Measurements from ENCODE around the gene DMBT1. TPM values are rescaled to one million over a fixed set of nuclear protein-coding genes. Genes with fewer than 3 reads are reported as not detected.

DMBT1 gene
- total RNA-seq, 1 donor from 2014 or later = not detected

- no peaks in the 10 kb centered on the region for H3K27me3 ChIP-seq (ENCODE audit: insufficient read depth, low read length)
- Mint-ChIP-seq H3K4me1 (ENCODE audit: low read depth, unreplicated experiment) (peaks cover 2% of the 10 kb centered on the region), H3K36me3 (ENCODE audit: low read depth, unreplicated experiment) (no peaks in the 10 kb centered on the region), H3K4me3 (ENCODE audit: unreplicated experiment) (no peak overlapping the region), H3K9me3 (ENCODE audit: unreplicated experiment) (peaks cover 4% of the 10 kb centered on the region), H3K27me3 (ENCODE audit: low read depth, unreplicated experiment) (peaks cover 30% of the 10 kb centered on the region), H3K27ac (ENCODE audit: unreplicated experiment) (no peak overlapping the region)
- DNase-seq (ENCODE audit: low read depth) = no peak
- no peak for FAIRE-seq
- H3K36me3 ChIP-seq (ENCODE audit: insufficient read depth, low read length) = no peaks in the 10 kb centered on the region
- H3K27ac ChIP-seq (ENCODE audit: low read depth, low read length) = no peak overlapping the region
- no peaks in the 10 kb centered on the region for H4K20me1 ChIP-seq (ENCODE audit: insufficient read depth, low read length)
- TF ChIP-seq, protein P1, sequence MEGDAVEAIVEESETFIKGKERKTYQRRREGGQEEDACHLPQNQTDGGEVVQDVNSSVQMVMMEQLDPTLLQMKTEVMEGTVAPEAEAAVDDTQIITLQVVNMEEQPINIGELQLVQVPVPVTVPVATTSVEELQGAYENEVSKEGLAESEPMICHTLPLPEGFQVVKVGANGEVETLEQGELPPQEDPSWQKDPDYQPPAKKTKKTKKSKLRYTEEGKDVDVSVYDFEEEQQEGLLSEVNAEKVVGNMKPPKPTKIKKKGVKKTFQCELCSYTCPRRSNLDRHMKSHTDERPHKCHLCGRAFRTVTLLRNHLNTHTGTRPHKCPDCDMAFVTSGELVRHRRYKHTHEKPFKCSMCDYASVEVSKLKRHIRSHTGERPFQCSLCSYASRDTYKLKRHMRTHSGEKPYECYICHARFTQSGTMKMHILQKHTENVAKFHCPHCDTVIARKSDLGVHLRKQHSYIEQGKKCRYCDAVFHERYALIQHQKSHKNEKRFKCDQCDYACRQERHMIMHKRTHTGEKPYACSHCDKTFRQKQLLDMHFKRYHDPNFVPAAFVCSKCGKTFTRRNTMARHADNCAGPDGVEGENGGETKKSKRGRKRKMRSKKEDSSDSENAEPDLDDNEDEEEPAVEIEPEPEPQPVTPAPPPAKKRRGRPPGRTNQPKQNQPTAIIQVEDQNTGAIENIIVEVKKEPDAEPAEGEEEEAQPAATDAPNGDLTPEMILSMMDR (IDR thresholded peaks at IDR 0.05; ENCODE audit: insufficient read depth, low read depth, low read length) = no peak
- TF ChIP-seq EZH2 (IDR thresholded peaks at IDR 0.05; ENCODE audit: insufficient read depth, low read length) = no peak
- no peak overlapping the region for H3K4me3 ChIP-seq (ENCODE audit: insufficient read depth, low read depth, low read length)
- H3K4me2 ChIP-seq (ENCODE audit: low read length) = no peak overlapping the region
- H3K79me2 ChIP-seq (ENCODE audit: insufficient read depth, low read length) = no peaks in the 10 kb centered on the region
- H3K4me1 ChIP-seq (ENCODE audit: insufficient read depth, low read length) = no peaks in the 10 kb centered on the region
- H2AFZ ChIP-seq (ENCODE audit: low read depth, low read length) = no peak overlapping the region
- H3K9me3 ChIP-seq (ENCODE audit: insufficient read depth, low read depth, low read length) = no peaks in the 10 kb centered on the region
- H3K9ac ChIP-seq (ENCODE audit: low read length) = no peak overlapping the region
Measured at GRCh38 chr10:122553341-122553740, 7.2 kb upstream of the DMBT1 start.

- H3K9me3 Mint-ChIP-seq (ENCODE audit: unreplicated experiment) = peaks cover 7% of the 10 kb centered on the region
- Histone ChIP-seq H3K79me2 (ENCODE audit: insufficient read depth, low read length) (no peaks in the 10 kb centered on the region), H3K36me3 (ENCODE audit: insufficient read depth, low read length) (no peaks in the 10 kb centered on the region), H3K27me3 (ENCODE audit: insufficient read depth, low read length) (peaks cover 3% of the 10 kb centered on the region), H3K27ac (ENCODE audit: low read depth, low read length) (no peak overlapping the region), H3K4me3 (ENCODE audit: insufficient read depth, low read depth, low read length) (no peak overlapping the region), H3K9me3 (ENCODE audit: insufficient read depth, low read depth, low read length) (no peaks in the 10 kb centered on the region), H3K9ac (ENCODE audit: low read length) (no peak overlapping the region), H3K4me2 (ENCODE audit: low read length) (no peak overlapping the region), H2AFZ (ENCODE audit: low read depth, low read length) (no peak overlapping the region), H4K20me1 (ENCODE audit: insufficient read depth, low read length) (no peaks in the 10 kb centered on the region), H3K4me1 (ENCODE audit: insufficient read depth, low read length) (no peaks in the 10 kb centered on the region)
- H3K4me3 Mint-ChIP-seq (ENCODE audit: unreplicated experiment) = no peak overlapping the region
- peaks cover 35% of the 10 kb centered on the region for H3K27me3 Mint-ChIP-seq (ENCODE audit: low read depth, unreplicated experiment)
- peaks cover 3% of the 10 kb centered on the region for H3K36me3 Mint-ChIP-seq (ENCODE audit: low read depth, unreplicated experiment)
- TF ChIP-seq, protein P1 (IDR thresholded peaks at IDR 0.05; ENCODE audit: insufficient read depth, low read depth, low read length) = no peak
- TF ChIP-seq EZH2 (IDR thresholded peaks at IDR 0.05; ENCODE audit: insufficient read depth, low read length) = no peak
- H3K4me1 Mint-ChIP-seq (ENCODE audit: low read depth, unreplicated experiment) = peaks cover 5% of the 10 kb centered on the region
- no peak overlapping the region for H3K27ac Mint-ChIP-seq (ENCODE audit: unreplicated experiment)
- no peak for FAIRE-seq
- no peak for DNase-seq (ENCODE audit: low read depth)
Measured at GRCh38 chr10:122554131-122555036, 6.2 kb upstream of the DMBT1 start.

GRCh38 chr10:122555442-122555841, 5.1 kb upstream of the DMBT1 start:
- H3K27ac Mint-ChIP-seq (ENCODE audit: unreplicated experiment) = no peak overlapping the region

More at GRCh38 chr10:122555442-122555841, 5.1 kb upstream of the DMBT1 start:
- H3K4me1 Mint-ChIP-seq (ENCODE audit: low read depth, unreplicated experiment) = peaks cover 3% of the 10 kb centered on the region
- H3K36me3 ChIP-seq (ENCODE audit: insufficient read depth, low read length) = no peaks in the 10 kb centered on the region
- H3K4me3 ChIP-seq (ENCODE audit: insufficient read depth, low read depth, low read length) = no peak overlapping the region
- H3K36me3 Mint-ChIP-seq (ENCODE audit: low read depth, unreplicated experiment) = peaks cover 3% of the 10 kb centered on the region
- TF ChIP-seq, protein P1 (IDR thresholded peaks at IDR 0.05; ENCODE audit: insufficient read depth, low read depth, low read length) = no peak
- TF ChIP-seq EZH2 (IDR thresholded peaks at IDR 0.05; ENCODE audit: insufficient read depth, low read length) = no peak
- no peaks in the 10 kb centered on the region for H4K20me1 ChIP-seq (ENCODE audit: insufficient read depth, low read length)
- no peaks in the 10 kb centered on the region for H3K4me1 ChIP-seq (ENCODE audit: insufficient read depth, low read length)
- no peak for FAIRE-seq
- H2AFZ ChIP-seq (ENCODE audit: low read depth, low read length) = no peak overlapping the region
- no peaks in the 10 kb centered on the region for H3K9me3 ChIP-seq (ENCODE audit: insufficient read depth, low read depth, low read length)
- H3K9me3 Mint-ChIP-seq (ENCODE audit: unreplicated experiment) = peaks cover 7% of the 10 kb centered on the region
- peaks cover 39% of the 10 kb centered on the region for H3K27me3 Mint-ChIP-seq (ENCODE audit: low read depth, unreplicated experiment)
- peaks cover 12% of the 10 kb centered on the region for H3K27me3 ChIP-seq (ENCODE audit: insufficient read depth, low read length)
- H3K4me2 ChIP-seq (ENCODE audit: low read length) = no peak overlapping the region
- no peak for DNase-seq (ENCODE audit: low read depth)
- no peaks in the 10 kb centered on the region for H3K79me2 ChIP-seq (ENCODE audit: insufficient read depth, low read length)
- H3K9ac ChIP-seq (ENCODE audit: low read length) = no peak overlapping the region
- no peak overlapping the region for H3K4me3 Mint-ChIP-seq (ENCODE audit: unreplicated experiment)
- H3K27ac ChIP-seq (ENCODE audit: low read depth, low read length) = no peak overlapping the region
